ENCODE data around the gene ZNF639.

- TF ChIP-seq MAX (IDR thresholded peaks at IDR 0.05): no peak
- no peak for TF ChIP-seq TCF12 (IDR thresholded peaks at IDR 0.05; ENCODE audit: low read depth)
- TF ChIP-seq REST (IDR thresholded peaks at IDR 0.05; ENCODE audit: low read depth): no peak
- no peak for TF ChIP-seq ZBTB7A (IDR thresholded peaks at IDR 0.05; ENCODE audit: low read depth)
- TF ChIP-seq YY1 (IDR thresholded peaks at IDR 0.05; ENCODE audit: low read depth): no peak
- no peak for TF ChIP-seq TAF1 (IDR thresholded peaks at IDR 0.05; ENCODE audit: low read depth)
- TF ChIP-seq TEAD4 (IDR thresholded peaks at IDR 0.05): no peak
- no peak for TF ChIP-seq EGR1 (IDR thresholded peaks at IDR 0.05)
- no peak for TF ChIP-seq EP300 (IDR thresholded peaks at IDR 0.05; ENCODE audit: borderline replicate concordance)
- no peak for TF ChIP-seq CREB1 (IDR thresholded peaks at IDR 0.05; ENCODE audit: low read depth)
These were observed 7.6 kb downstream of the ZNF639 start for GRCh38 chr3:179330438-179330837.

Data from Ishikawa (cell line).